Measurements from ENCODE around the gene GLUL.

GLUL gene

DNA sequence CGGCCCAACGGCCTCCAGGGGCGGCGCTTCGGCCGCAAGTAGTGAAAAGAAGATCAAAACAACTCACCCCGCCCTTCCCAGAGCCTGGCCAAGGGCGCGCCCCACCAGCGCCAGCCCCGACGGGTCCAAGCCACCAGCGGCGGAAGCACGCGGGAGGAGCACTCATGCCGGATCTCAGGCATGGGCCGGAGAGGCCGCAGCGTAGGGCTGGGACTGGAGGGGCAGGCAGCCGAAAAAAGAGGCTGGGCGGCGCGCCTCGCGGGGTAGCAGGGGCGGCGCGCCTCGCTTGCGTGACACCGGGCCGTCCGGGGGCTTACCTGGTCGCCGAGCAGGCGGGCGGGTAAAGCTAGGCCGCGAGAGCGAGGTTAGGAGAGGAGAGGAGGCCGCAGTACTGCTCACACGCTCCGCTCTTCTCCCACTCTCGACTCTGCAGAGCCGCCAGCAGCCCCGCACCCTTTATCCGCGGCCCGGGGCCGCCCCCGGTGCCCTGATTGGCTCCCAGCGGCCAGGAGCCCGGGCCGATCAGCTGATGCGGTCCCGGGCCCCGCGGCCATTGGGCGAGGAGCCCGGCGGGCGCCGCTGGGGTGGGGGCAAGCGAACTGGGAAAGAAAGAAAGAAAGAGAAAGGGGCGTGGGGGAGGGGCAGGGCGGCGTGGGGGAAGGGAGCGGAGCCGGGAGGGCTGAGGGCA, at the start of gene GLUL:
Gene GLUL, minus strand, starts transcription at position 429 of the 688 bp plus-strand sequence. CDS start 3,053 bp downstream, outside the sequence.
- Mint-ChIP-seq H3K9me3 (no peaks in the 10 kb centered on the region), H3K4me3 (peak within 1 kb of the TSS; percentile 100), H3K4me1 (ENCODE audit: low read depth) (peaks cover 68% of the 10 kb centered on the region), H3K27ac (peak within 1 kb of the TSS; percentile 100), H3K36me3 (ENCODE audit: low read depth) (peaks cover 51% of the 10 kb centered on the region), H3K27me3 (no peaks in the 10 kb centered on the region)
- intact Hi-C loops (cut with micrococcal nuclease), result loop anchor here (1.0 to 5.0 kb wide), 3 partner anchors 201 to 396 kb away; partner anchors contain the start of gene NPL

DNA sequence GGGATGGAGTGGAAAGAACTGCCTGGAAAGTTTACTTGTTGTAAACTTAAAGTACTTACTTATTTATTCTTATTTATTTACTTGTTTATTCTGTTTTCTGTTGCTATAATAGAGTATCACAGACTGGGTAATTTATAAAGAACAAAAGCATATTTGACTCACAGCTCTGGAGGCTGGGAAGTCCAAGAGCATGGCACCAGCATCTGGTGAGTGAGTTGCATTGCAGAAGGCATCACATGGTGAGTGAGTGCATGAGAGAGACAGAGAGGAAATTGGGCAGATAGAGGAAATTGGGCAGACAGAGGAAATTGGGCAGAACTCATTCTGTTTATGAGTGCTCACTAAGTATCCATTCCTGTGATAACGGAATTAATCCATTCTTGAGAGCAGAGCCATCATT, 46.7 kb upstream of the GLUL start:
- intact Hi-C loops (cut with micrococcal nuclease), result no loop called here
- H3K4me3 Mint-ChIP-seq, result no peak overlapping the region
- H3K36me3 Mint-ChIP-seq (ENCODE audit: low read depth), result no peaks in the 10 kb centered on the region
- H3K4me1 Mint-ChIP-seq (ENCODE audit: low read depth), result no peaks in the 10 kb centered on the region
- no peaks in the 10 kb centered on the region for H3K27me3 Mint-ChIP-seq
- H3K27ac Mint-ChIP-seq, result no peak overlapping the region
- peaks cover 15% of the 10 kb centered on the region for H3K9me3 Mint-ChIP-seq

DNA sequence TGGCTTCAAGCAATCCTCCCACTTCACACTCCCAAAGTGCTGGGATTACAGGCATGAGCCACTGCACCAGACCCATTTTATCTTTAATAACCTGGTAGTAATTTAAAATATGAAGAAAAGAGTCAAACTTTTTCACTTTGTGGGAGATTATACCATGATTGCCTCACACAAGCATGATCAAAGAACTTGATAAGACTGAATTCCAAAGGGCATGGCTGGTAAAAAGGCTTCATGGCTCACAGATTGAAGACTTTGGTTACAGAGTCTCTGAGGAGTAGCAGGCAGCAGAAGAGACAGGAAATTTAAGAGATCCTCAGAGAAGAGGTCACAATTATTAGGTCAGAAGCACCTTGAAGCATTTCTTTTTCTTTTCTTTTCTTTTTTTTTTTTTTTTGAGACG, 42.0 kb upstream of the GLUL start:
- Mint-ChIP-seq H3K27me3 (peaks cover 2% of the 10 kb centered on the region), H3K4me3 (no peak overlapping the region), H3K36me3 (ENCODE audit: low read depth) (no peaks in the 10 kb centered on the region), H3K4me1 (ENCODE audit: low read depth) (peaks cover 13% of the 10 kb centered on the region), H3K9me3 (peaks cover 13% of the 10 kb centered on the region), H3K27ac (no peak overlapping the region)
- intact Hi-C loops (cut with micrococcal nuclease), result no loop called here

GRCh38 chr1:182431278-182431677, 39.7 kb upstream of the GLUL start:
- Mint-ChIP-seq H3K27ac (no peak overlapping the region), H3K9me3 (no peaks in the 10 kb centered on the region), H3K36me3 (ENCODE audit: low read depth) (no peaks in the 10 kb centered on the region), H3K4me1 (ENCODE audit: low read depth) (peaks cover 13% of the 10 kb centered on the region), H3K27me3 (peaks cover 2% of the 10 kb centered on the region), H3K4me3 (no peak overlapping the region)
- intact Hi-C loops (cut with micrococcal nuclease), result no loop called here

GRCh38 chr1:182430263-182431068, 38.9 kb upstream of the GLUL start:
- Mint-ChIP-seq H3K27me3 (peaks cover 2% of the 10 kb centered on the region), H3K4me3 (no peak overlapping the region), H3K9me3 (no peaks in the 10 kb centered on the region), H3K4me1 (ENCODE audit: low read depth) (peaks cover 13% of the 10 kb centered on the region), H3K27ac (no peak overlapping the region), H3K36me3 (ENCODE audit: low read depth) (no peaks in the 10 kb centered on the region)
- intact Hi-C loops (cut with micrococcal nuclease), result no loop called here

DNA sequence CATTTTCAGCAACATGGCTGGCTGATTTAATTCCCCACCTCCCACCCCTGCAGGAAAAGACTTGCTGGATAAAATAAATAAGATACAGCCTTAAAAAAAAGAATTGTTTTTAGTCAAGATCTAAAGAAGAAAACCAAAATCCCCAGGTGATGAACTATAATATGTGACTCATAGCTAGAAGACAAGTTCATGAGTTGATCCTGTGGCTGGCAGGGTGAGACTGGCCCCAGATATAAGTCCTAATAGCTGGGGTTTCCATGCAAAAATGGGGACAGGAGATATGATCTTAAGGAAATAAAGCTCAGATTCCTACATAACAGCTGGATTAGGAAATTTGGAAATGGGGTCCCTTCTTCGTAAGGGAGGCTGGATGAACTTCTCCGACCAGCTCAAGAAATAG, 36.5 kb upstream of the GLUL start:
- H3K27ac Mint-ChIP-seq, result no peak overlapping the region
- H3K36me3 Mint-ChIP-seq (ENCODE audit: low read depth), result no peaks in the 10 kb centered on the region
- peaks cover 13% of the 10 kb centered on the region for H3K4me1 Mint-ChIP-seq (ENCODE audit: low read depth)
- H3K4me3 Mint-ChIP-seq, result no peak overlapping the region
- peaks cover 2% of the 10 kb centered on the region for H3K27me3 Mint-ChIP-seq
- H3K9me3 Mint-ChIP-seq, result no peaks in the 10 kb centered on the region
- intact Hi-C loops (cut with micrococcal nuclease), result no loop called here

DNA sequence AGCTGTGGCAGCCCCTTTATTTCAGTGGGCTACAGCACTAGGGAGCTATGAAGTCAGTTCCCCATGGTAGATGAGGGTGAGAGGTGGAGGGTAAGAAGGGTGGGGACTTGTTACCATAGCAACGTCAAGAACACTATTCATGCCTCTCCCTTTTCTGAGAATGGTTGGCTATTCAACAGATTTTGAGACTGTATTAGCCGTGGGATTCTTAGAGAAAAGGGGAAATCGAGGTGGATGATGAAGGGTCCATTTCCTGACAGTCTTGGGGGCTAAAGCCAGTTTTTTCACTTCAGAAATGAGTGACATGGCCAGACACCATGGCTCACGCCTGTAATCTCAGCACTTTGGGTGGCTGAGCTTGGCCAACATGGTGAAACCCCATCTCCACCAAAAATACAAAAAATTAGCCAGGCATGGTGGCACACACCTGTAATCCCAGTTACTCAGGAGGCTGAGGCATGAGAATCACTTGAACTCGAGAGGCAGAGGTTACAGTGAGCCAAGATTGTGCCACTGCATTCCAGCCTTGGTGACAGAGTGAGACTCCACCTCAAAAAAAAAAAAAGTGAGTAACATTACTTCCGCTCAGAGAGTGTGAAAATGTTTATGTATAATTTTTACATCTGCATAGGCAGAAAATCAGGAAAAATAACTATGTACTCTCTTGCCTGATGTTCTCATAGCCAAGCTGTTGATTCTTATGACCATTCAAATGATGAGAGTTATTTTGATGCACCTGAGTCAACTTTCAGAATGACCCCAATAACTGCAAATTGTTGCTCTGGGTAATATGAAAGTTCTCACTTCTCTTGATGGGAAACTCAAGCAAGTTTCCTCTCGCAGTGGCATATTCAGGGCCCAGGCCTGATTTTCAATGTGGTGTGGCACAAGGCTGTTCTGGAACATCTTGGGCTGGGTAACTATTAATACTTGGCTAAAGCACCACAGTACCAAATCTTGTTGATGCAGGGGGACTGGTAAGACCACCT, 35.1 kb upstream of the GLUL start:
- intact Hi-C loops (cut with micrococcal nuclease), result no loop called here

DNA sequence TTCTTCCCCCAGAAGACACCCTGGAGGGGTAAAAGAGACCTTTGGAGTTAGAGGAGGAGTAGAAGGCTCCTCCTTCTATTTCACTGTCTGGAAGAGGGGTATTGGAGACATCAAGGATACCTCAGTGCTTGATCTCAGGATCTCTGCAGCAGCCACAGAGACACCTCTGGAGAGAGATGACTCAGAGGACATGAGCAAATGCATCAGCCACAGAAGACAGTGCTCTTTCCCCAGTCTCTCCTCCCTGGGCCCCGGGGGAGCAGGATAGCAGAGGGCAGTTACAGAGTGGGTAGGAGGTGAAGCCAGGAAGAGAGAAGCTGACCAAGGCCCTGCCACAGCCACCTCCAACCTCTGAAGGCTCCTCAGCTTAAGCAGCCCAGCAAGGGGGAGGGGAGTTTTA, 24.2 kb upstream of the GLUL start:
- no peak overlapping the region for H3K4me3 Mint-ChIP-seq
- H3K4me1 Mint-ChIP-seq (ENCODE audit: low read depth), result peaks cover 7% of the 10 kb centered on the region
- no peaks in the 10 kb centered on the region for H3K9me3 Mint-ChIP-seq
- intact Hi-C loops (cut with micrococcal nuclease), result no loop called here
- H3K36me3 Mint-ChIP-seq (ENCODE audit: low read depth), result no peaks in the 10 kb centered on the region
- H3K27ac Mint-ChIP-seq, result no peak overlapping the region
- peaks cover 4% of the 10 kb centered on the region for H3K27me3 Mint-ChIP-seq

More for the DNA sequence above, 35.1 kb upstream of the GLUL start:
- peaks cover 13% of the 10 kb centered on the region for H3K4me1 Mint-ChIP-seq (ENCODE audit: low read depth)
- no peaks in the 10 kb centered on the region for H3K9me3 Mint-ChIP-seq
- H3K36me3 Mint-ChIP-seq (ENCODE audit: low read depth), result no peaks in the 10 kb centered on the region
- no peak overlapping the region for H3K27ac Mint-ChIP-seq
- H3K4me3 Mint-ChIP-seq, result no peak overlapping the region
- H3K27me3 Mint-ChIP-seq, result peaks cover 2% of the 10 kb centered on the region

DNA sequence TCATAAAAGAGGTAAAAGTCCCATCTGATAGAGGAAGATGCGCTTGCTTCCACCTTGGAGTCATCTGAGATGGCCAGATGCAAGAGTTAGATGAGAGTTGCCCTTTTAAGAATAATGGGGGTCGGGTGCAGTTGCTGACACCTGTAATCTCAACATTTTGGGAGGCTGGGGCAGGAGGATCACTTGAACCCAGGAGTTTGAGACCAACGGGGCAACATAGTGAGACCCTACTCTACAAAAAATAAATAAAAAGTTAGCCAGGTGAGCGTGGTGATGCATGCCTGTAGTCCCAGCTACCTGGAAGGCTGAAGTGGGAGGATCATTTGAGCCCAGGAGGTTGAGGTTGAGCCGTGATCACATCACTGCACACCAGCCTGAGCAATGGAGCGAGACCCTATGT, 22.4 kb upstream of the GLUL start:
- Mint-ChIP-seq H3K36me3 (ENCODE audit: low read depth) (no peaks in the 10 kb centered on the region), H3K27ac (no peak overlapping the region), H3K4me3 (no peak overlapping the region), H3K9me3 (no peaks in the 10 kb centered on the region), H3K27me3 (peaks cover 6% of the 10 kb centered on the region), H3K4me1 (ENCODE audit: low read depth) (no peaks in the 10 kb centered on the region)
- intact Hi-C loops (cut with micrococcal nuclease), result no loop called here

DNA sequence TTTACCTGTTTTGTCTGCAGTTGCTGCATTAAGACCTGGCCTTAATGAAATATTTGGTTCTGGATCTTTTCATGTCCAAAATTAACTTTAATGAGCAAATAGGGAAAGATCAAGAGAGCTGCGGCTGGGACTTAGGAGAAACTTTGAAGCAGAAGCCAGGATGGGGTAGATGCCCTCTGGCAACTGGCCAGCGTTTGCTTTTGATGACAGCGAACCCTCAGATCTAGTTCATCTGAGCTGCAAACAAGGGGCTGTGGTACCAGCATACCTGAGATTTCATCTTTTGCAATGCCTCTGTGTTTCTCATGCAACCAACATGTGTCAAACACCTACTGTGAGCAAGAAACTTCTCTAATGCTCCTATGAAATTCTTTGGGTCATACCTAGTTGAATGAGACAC, 21.9 kb upstream of the GLUL start:
- H3K27me3 Mint-ChIP-seq, result peaks cover 6% of the 10 kb centered on the region
- no peaks in the 10 kb centered on the region for H3K9me3 Mint-ChIP-seq

DNA sequence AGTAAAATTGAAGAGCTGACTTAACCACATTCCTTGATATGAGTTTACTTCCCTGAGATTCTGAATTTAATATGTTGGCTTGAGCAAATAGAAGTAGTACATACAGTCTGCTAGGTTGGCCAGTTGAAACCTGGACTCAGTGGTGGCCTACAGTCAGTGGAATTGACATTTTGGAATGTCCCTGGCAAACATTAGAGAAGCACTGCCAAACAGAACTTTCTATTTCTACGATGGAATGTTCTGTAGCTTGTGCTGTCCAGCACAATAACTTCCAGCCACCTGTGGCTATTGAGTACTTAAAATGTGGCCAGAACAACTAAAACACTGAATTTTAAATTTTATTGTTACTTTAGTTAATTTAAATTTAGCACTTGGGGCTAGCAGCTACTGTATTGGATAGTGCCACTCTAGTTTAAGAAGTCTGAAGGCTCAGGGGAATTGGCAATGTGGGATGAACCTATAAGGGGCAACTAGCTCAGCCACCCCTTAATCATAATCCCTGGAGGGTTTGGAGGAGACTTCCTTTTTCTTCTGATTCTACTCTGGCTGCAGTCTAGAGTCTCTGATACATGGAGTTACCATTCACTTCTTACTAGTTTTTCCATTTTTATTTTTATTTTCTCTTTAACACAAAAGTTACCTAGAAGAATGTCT, 19.2 kb upstream of the GLUL start:
- H3K4me3 Mint-ChIP-seq, result no peak overlapping the region
- H3K9me3 Mint-ChIP-seq, result peaks cover 2% of the 10 kb centered on the region
- no peak overlapping the region for H3K27ac Mint-ChIP-seq
- H3K4me1 Mint-ChIP-seq (ENCODE audit: low read depth), result no peaks in the 10 kb centered on the region
- H3K36me3 Mint-ChIP-seq (ENCODE audit: low read depth), result no peaks in the 10 kb centered on the region
- peaks cover 9% of the 10 kb centered on the region for H3K27me3 Mint-ChIP-seq
- intact Hi-C loops (cut with micrococcal nuclease), result no loop called here

More for the DNA sequence above, 21.9 kb upstream of the GLUL start:
- no peak overlapping the region for H3K4me3 Mint-ChIP-seq
- no peaks in the 10 kb centered on the region for H3K4me1 Mint-ChIP-seq (ENCODE audit: low read depth)
- H3K36me3 Mint-ChIP-seq (ENCODE audit: low read depth), result no peaks in the 10 kb centered on the region
- intact Hi-C loops (cut with micrococcal nuclease), result no loop called here
- H3K27ac Mint-ChIP-seq, result no peak overlapping the region

- no peaks in the 10 kb centered on the region for H3K4me1 Mint-ChIP-seq (ENCODE audit: low read depth)
- H3K27me3 Mint-ChIP-seq, result peaks cover 9% of the 10 kb centered on the region
- H3K27ac Mint-ChIP-seq, result no peak overlapping the region
- intact Hi-C loops (cut with micrococcal nuclease), result no loop called here
- H3K36me3 Mint-ChIP-seq (ENCODE audit: low read depth), result no peaks in the 10 kb centered on the region
- no peak overlapping the region for H3K4me3 Mint-ChIP-seq
- peaks cover 9% of the 10 kb centered on the region for H3K9me3 Mint-ChIP-seq
Observed at GRCh38 chr1:182410138-182410537, 18.5 kb upstream of the GLUL start.

DNA sequence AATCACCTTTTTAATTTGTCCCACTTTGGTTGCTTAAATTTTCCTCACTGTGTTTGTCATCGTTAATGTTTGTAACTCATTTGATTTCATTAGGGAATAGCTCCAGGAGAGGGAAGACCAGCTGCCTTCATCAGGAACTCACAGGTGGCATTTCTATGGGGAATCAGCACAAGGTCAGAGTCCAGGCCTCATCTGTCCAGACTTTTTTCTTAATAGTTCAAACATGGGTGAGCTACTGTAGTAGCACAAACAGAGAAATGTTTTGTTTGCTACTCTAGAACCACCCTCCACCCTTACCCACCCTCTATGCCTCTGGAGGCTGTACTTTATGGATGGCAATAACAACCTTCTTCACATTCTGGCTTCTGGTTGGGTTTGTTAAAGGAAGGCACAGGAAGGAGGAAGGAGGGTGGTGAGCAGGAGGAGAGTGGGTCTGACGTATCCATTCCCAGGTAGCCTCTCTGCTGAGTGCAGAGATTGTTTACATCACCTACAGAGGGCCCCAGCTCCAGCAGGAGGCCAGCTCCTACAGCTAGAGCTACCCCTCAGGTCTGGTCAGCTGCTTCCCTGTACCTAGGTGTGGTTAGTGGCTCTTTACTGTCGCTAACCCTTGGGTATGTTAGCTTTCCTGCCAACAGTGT, 17.0 kb upstream of the GLUL start:
- Mint-ChIP-seq H3K9me3 (peaks cover 10% of the 10 kb centered on the region), H3K4me1 (ENCODE audit: low read depth) (no peaks in the 10 kb centered on the region), H3K4me3 (no peak overlapping the region), H3K36me3 (ENCODE audit: low read depth) (no peaks in the 10 kb centered on the region), H3K27ac (no peak overlapping the region), H3K27me3 (peaks cover 5% of the 10 kb centered on the region)
- intact Hi-C loops (cut with micrococcal nuclease), result no loop called here
